Non-pigmented ciliary epithelial cell (primary cell): Measurements from ENCODE around the gene TMEM174.

Experiments
- DNase-seq: peaks from one replicate; pipeline ENCODE4 v3.0.0-alpha.2; 2010; ENCODE audit warnings: low read depth

Gene TMEM174

DNA sequence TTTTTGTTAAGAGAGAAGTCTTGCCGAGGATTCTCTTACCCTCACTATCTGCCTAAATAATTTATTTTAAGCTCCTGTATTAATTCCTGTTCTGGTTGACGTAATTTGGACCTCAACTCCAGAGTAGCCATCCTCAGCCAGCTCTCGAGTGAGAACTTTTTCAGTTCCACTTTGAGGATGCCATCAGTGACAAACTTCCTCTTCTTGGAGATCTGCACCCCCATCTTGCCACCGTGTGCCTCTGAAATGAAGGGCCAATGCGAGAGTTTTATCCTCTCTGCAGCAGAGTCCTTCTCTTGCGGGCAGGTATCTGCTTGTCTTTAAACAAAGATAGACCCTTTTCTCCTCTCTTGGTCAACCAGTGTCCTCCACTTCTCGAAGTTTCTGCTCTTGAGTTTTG, 19.5 kb upstream of the TMEM174 start:
- DNase-seq: no peak

DNA sequence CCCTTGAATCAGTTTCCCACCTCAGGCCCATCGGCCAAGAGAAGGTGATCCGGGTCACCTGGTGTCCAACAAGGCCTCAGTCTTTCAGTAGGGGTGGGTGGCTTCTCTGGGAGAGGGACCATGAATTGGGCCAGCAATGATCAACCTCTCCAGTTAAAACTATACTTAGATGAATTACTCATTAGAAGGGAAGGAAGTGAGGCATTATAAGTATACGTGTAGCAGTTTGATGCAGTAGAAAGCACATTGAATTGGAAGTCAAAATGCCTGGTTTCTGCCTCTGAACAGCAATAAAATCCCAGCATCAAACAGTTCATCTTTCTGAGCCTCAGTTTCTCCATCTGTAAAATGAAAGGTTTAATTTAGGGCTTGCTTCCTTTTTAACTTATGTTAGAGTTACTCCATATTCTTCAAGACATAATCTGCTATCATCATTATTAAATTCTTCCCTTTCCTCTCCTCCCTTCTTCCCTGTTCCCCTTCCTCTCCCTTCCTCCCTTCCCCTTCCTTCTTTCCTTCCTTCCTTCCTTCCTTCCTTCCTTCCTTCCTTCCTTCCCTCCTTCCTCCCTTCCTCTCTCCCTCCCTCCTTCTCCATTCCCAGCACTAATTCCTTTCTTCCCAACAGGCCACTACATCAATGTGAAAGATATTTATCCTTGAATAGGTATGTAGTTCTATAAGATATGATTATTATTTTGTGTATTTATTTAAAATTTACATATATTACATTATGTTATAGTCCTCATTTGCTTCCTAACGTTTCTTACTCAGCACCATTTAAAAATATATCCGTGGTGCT, 18.6 kb upstream of the TMEM174 start:
- no peak for DNase-seq

- no peak for DNase-seq
Measured at GRCh38 chr5:73155271-73156222, 17.4 kb upstream of the TMEM174 start.

GRCh38 chr5:73157414-73158303, 15.3 kb upstream of the TMEM174 start:
- DNase-seq: no peak

- DNase-seq: no peak
Measured at GRCh38 chr5:73158313-73158712, 14.7 kb upstream of the TMEM174 start.

GRCh38 chr5:73160239-73160671, 12.7 kb upstream of the TMEM174 start:
- DNase-seq: no peak

GRCh38 chr5:73170522-73170921, 2.5 kb upstream of the TMEM174 start:
- no peak for DNase-seq

- no peak for DNase-seq
Measured at GRCh38 chr5:73171495-73171894, 1.5 kb upstream of the TMEM174 start.

DNA sequence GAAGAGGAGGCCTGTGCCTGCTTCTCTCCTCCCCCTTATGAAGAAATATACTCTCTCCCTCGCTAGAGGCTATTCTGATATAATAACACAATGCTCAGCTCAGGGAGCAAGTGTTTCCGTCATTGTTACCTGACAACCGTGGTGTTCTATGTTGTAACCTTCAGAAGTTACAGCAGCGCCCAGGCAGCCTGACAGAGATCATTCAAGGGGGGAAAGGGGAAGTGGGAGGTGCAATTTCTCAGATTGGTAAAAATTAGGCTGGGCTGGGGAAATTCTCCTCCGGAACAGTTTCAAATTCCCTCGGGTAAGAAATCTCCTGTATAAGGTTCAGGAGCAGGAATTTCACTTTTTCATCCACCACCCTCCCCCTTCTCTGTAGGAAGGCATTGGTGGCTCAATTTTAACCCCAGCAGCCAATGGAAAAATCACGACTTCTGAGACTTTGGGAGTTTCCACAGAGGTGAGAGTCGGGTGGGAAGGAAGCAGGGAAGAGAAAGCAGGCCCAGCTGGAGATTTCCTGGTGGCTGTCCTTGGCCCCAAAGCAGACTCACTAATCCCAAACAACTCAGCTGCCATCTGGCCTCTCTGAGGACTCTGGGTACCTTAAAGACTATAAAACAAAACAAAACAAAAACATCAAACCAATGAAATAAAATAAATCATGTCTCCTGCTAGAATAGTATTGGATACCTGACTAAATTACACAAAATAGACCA, 1.3 kb downstream of the TMEM174 start:
- no peak for DNase-seq

GRCh38 chr5:73176250-73176649, 3.3 kb downstream of the TMEM174 start:
- DNase-seq: no peak

GRCh38 chr5:73178265-73178664, 5.3 kb downstream of the TMEM174 start:
- no peak for DNase-seq

- no peak for DNase-seq
Measured at GRCh38 chr5:73179730-73180129, 6.7 kb downstream of the TMEM174 start.

GRCh38 chr5:73180566-73180965, 7.6 kb downstream of the TMEM174 start:
- DNase-seq: peak; percentile 59

DNA sequence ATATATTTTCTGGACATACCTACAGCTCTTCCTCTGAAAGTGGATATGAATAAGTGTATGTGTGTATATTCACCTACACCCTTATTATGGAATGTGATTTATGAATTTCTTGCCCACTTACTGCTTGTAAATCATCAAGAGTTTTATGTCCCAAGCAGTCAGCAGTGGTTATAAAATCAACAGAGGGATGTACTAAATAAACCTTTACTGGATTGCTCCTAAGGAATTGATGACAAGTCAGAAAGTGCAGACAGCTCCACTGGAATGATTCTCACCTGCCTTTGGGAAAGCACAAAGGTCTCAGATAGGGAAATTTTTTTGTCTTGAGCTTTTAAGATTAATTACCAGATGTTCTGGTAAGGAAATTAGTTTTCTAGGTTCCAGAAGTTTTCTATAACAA, 9.3 kb downstream of the TMEM174 start:
- no peak for DNase-seq

DNA sequence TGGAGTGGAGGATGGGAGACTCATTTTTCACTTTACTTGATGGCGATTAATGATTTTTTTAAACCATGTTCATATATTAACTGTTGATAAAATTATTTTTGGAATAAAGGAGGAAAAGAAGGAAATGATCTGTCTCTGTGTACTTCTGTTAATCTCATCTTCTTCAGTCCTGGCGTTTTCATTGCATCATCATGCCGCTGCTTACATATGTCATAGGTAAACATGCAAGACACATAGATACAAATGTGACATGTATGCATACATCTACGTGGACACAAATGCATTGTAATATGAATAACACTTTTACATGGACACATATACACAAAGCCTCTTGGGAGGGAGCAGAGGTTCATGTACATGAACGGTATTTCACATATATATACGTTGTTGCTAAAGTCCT, 10.0 kb downstream of the TMEM174 start:
- DNase-seq: no peak

GRCh38 chr5:73183481-73183891, 10.5 kb downstream of the TMEM174 start:
- no peak for DNase-seq

- DNase-seq: no peak
Measured at GRCh38 chr5:73186976-73187375, 14.0 kb downstream of the TMEM174 start.

- DNase-seq: no peak
Measured at GRCh38 chr5:73188764-73189531, 16.0 kb downstream of the TMEM174 start.

DNA sequence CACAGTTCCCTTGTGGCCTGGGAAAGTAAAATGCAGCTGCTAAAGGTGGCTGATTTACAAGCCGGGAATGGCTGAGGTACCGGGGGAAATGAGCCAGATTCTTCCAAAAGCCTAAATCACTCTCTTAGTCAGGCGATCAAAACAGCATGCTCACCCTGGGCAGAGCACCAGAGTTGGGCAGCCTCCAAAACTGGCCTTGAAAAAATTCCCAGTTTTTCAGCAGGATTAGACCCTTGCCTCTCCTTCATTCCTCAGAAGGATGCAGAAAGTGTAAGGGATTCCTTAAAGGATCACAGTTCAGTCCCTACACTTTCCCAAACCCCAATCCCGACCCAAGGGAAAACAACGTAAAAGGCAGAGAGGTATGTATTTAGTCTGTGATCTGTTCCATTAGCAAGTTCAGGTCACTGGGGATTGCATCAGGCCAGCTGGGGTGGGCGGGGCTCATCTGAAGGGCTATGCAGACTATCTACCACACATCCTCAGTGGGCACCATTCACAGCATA, 16.9 kb downstream of the TMEM174 start:
- no peak for DNase-seq

GRCh38 chr5:73192370-73192769, 19.4 kb downstream of the TMEM174 start:
- no peak for DNase-seq
